ENCODE results near the gene DPP7.

DPP7 gene

DNA sequence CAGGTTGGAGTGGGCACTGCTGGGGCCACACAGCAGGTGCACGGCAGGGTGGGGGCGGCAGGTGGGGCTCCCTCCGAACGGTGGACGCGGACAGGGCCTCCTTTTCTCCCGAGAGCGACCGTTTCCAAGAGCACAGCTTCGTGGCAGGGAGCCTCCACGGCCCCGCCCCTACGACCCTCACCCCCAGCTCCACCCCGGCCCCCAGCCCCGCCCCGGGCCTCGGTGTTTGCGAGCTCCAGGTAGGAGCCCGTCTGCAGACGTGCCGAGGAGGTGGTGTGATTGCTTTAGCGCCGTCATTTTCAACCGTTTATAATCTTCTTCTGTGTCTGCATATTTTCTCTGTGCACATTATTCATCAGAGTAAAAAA, 33.2 kb upstream of the DPP7 start:
- H3K4me3 ChIP-seq (ENCODE audit: insufficient read depth, low read depth, low read length): no peak overlapping the region
- no peak overlapping the region for H3K27ac ChIP-seq (ENCODE audit: insufficient read depth, low read depth, low read length, poor library complexity, severe bottlenecking)
- H3K27me3 ChIP-seq (ENCODE audit: control insufficient read depth, insufficient read depth, low read length, poor library complexity, severe bottlenecking): peaks cover 37% of the 10 kb centered on the region
- H3K4me1 ChIP-seq (ENCODE audit: control insufficient read depth, insufficient read depth, low read length): no peaks in the 10 kb centered on the region
- WGBS, 2 experiments: 60 to 63% methylated on average over 24 of the region's 24 CpGs
- no peaks in the 10 kb centered on the region for H3K9me3 ChIP-seq (ENCODE audit: control insufficient read depth, low read length)
- H3K36me3 ChIP-seq (ENCODE audit: control insufficient read depth, insufficient read depth, low read length): no peaks in the 10 kb centered on the region

- Histone ChIP-seq H3K4me1 (ENCODE audit: control insufficient read depth, insufficient read depth, low read length) (no peaks in the 10 kb centered on the region), H3K9me3 (ENCODE audit: control insufficient read depth, low read length) (no peaks in the 10 kb centered on the region), H3K4me3 (ENCODE audit: insufficient read depth, low read depth, low read length) (no peak overlapping the region), H3K27ac (ENCODE audit: insufficient read depth, low read depth, low read length, poor library complexity, severe bottlenecking) (no peak overlapping the region), H3K36me3 (ENCODE audit: control insufficient read depth, insufficient read depth, low read length) (no peaks in the 10 kb centered on the region), H3K27me3 (ENCODE audit: control insufficient read depth, insufficient read depth, low read length, poor library complexity, severe bottlenecking) (peaks cover 43% of the 10 kb centered on the region)
- WGBS, 2 experiments: 90 to 91% methylated on average over 26 of the region's 26 CpGs
These were observed 32.7 kb upstream of the DPP7 start for GRCh38 chr9:137147091-137147792.

- Histone ChIP-seq H3K9me3 (ENCODE audit: control insufficient read depth, low read length) (no peaks in the 10 kb centered on the region), H3K36me3 (ENCODE audit: control insufficient read depth, insufficient read depth, low read length) (no peaks in the 10 kb centered on the region), H3K27me3 (ENCODE audit: control insufficient read depth, insufficient read depth, low read length, poor library complexity, severe bottlenecking) (peaks cover 50% of the 10 kb centered on the region), H3K4me1 (ENCODE audit: control insufficient read depth, insufficient read depth, low read length) (no peaks in the 10 kb centered on the region), H3K4me3 (ENCODE audit: insufficient read depth, low read depth, low read length) (no peak overlapping the region), H3K27ac (ENCODE audit: insufficient read depth, low read depth, low read length, poor library complexity, severe bottlenecking) (no peak overlapping the region)
- WGBS, 2 experiments: 82 to 85% methylated on average over 9 of the region's 9 CpGs
These were observed 32.0 kb upstream of the DPP7 start for GRCh38 chr9:137146527-137146918.

DNA sequence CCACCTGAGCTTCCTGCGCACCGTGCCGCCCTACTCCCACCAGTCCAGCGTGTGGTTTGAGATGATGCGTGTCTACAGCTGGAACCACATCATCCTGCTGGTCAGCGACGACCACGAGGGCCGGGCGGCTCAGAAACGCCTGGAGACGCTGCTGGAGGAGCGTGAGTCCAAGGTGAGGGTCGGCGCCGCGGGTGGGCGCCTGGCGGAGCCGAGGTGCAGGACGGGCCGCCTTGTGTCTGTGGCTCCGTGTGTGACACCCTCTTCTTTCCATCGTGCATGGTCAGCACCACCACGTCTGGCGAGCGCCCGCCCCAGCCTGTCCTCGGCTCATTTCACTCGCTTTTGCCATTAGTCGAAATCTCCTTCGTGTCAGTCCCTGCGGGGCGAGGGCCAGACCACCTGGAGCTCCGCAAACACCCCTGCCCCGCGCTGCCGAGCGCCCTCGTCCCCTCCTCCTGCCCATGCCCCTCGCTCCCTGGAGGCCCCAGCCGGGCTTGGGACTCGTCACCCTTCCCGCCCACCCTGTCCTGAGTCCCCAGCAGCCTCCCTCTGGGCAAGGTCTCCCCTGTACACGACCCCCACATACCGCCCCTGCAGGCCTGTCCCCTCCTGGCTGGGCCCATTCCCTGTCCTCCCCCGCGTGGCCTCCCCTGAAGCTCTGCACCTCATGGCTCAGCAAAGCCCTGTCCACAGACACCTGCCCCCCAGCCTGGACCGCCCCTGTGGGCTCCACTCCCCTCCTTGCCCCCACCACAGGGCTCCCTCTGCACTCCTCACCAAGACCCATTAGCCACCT, 31.4 kb upstream of the DPP7 start:
- 55 to 58% methylated on average over 48 to 49 of the region's 49 CpGs for WGBS, 2 experiments
- peaks cover 56% of the 10 kb centered on the region for H3K27me3 ChIP-seq (ENCODE audit: control insufficient read depth, insufficient read depth, low read length, poor library complexity, severe bottlenecking)
- no peak overlapping the region for H3K27ac ChIP-seq (ENCODE audit: insufficient read depth, low read depth, low read length, poor library complexity, severe bottlenecking)

GRCh38 chr9:137143459-137143858, 28.9 kb upstream of the DPP7 start:
- Histone ChIP-seq H3K27ac (ENCODE audit: insufficient read depth, low read depth, low read length, poor library complexity, severe bottlenecking) (no peak overlapping the region), H3K27me3 (ENCODE audit: control insufficient read depth, insufficient read depth, low read length, poor library complexity, severe bottlenecking) (peaks cover 78% of the 10 kb centered on the region), H3K36me3 (ENCODE audit: control insufficient read depth, insufficient read depth, low read length) (no peaks in the 10 kb centered on the region), H3K4me1 (ENCODE audit: control insufficient read depth, insufficient read depth, low read length) (no peaks in the 10 kb centered on the region), H3K9me3 (ENCODE audit: control insufficient read depth, low read length) (no peaks in the 10 kb centered on the region), H3K4me3 (ENCODE audit: insufficient read depth, low read depth, low read length) (no peak overlapping the region)
- WGBS, 2 experiments: 61 to 65% methylated on average over 4 of the region's 4 CpGs

More for the DNA sequence above, 31.4 kb upstream of the DPP7 start:
- Histone ChIP-seq H3K4me1 (ENCODE audit: control insufficient read depth, insufficient read depth, low read length) (no peaks in the 10 kb centered on the region), H3K4me3 (ENCODE audit: insufficient read depth, low read depth, low read length) (no peak overlapping the region), H3K36me3 (ENCODE audit: control insufficient read depth, insufficient read depth, low read length) (no peaks in the 10 kb centered on the region), H3K9me3 (ENCODE audit: control insufficient read depth, low read length) (no peaks in the 10 kb centered on the region)

GRCh38 chr9:137141976-137142936, 27.7 kb upstream of the DPP7 start:
- WGBS, 2 experiments: 78 to 80% methylated on average over 24 of the region's 24 CpGs

DNA sequence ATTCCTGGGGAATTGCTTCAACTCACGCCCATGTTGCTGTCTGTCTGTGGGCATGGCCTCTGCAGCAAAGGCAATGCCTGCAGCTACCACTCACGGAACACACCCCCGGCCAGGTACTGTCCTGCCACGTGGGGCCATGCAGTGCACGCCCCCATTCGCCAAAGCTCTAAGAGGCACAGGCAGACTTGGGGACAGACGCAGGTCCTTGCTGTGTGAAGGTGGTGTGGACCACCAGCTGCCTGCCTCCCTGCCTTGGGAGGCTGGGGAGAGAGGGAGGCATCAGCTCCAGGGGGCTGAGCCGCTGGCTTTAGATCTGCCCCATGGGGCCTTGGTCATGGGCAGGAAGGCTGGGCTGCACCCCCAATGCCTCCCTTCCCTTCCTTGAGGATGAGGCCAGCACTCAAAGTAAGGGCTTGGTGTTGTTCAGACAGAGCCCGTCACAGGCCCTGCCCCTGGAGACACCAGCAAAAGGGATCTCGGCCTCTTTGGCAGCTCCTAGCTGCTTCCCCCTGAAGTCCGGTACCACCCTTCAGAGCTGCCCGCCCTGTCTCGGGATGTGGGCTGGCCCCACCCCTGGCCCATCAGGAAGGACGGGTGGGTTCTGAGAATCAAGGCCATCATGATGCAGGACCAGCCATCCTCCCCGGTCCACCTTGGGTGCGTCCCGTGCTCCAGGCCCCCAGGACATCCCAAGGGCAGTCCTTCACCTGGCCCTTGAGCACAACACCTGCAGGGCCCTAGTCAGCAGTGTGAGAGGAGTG, 26.7 kb upstream of the DPP7 start:
- H3K9me3 ChIP-seq (ENCODE audit: control insufficient read depth, low read length): no peaks in the 10 kb centered on the region
- no peaks in the 10 kb centered on the region for H3K4me1 ChIP-seq (ENCODE audit: control insufficient read depth, insufficient read depth, low read length)
- no peaks in the 10 kb centered on the region for H3K36me3 ChIP-seq (ENCODE audit: control insufficient read depth, insufficient read depth, low read length)
- WGBS, 2 experiments: 78 to 79% methylated on average over 17 of the region's 17 CpGs
- H3K4me3 ChIP-seq (ENCODE audit: insufficient read depth, low read depth, low read length): no peak overlapping the region
- no peak overlapping the region for H3K27ac ChIP-seq (ENCODE audit: insufficient read depth, low read depth, low read length, poor library complexity, severe bottlenecking)
- peaks cover 87% of the 10 kb centered on the region for H3K27me3 ChIP-seq (ENCODE audit: control insufficient read depth, insufficient read depth, low read length, poor library complexity, severe bottlenecking)

More at GRCh38 chr9:137141976-137142936, 27.7 kb upstream of the DPP7 start:
- H3K9me3 ChIP-seq (ENCODE audit: control insufficient read depth, low read length): no peaks in the 10 kb centered on the region
- no peaks in the 10 kb centered on the region for H3K4me1 ChIP-seq (ENCODE audit: control insufficient read depth, insufficient read depth, low read length)
- no peak overlapping the region for H3K27ac ChIP-seq (ENCODE audit: insufficient read depth, low read depth, low read length, poor library complexity, severe bottlenecking)
- no peak overlapping the region for H3K4me3 ChIP-seq (ENCODE audit: insufficient read depth, low read depth, low read length)
- no peaks in the 10 kb centered on the region for H3K36me3 ChIP-seq (ENCODE audit: control insufficient read depth, insufficient read depth, low read length)
- peaks cover 83% of the 10 kb centered on the region for H3K27me3 ChIP-seq (ENCODE audit: control insufficient read depth, insufficient read depth, low read length, poor library complexity, severe bottlenecking)

GRCh38 chr9:137140151-137141012, 25.8 kb upstream of the DPP7 start:
- Histone ChIP-seq H3K9me3 (ENCODE audit: control insufficient read depth, low read length) (no peaks in the 10 kb centered on the region), H3K27me3 (ENCODE audit: control insufficient read depth, insufficient read depth, low read length, poor library complexity, severe bottlenecking) (peaks cover 88% of the 10 kb centered on the region), H3K4me3 (ENCODE audit: insufficient read depth, low read depth, low read length) (no peak overlapping the region), H3K4me1 (ENCODE audit: control insufficient read depth, insufficient read depth, low read length) (no peaks in the 10 kb centered on the region), H3K36me3 (ENCODE audit: control insufficient read depth, insufficient read depth, low read length) (no peaks in the 10 kb centered on the region), H3K27ac (ENCODE audit: insufficient read depth, low read depth, low read length, poor library complexity, severe bottlenecking) (no peak overlapping the region)
- WGBS, 2 experiments: 63% methylated on average over 26 of the region's 26 CpGs
